H9 (cell line): ENCODE data around the gene ATP8B2. TPM values are rescaled to one million over a fixed set of nuclear protein-coding genes. Genes with fewer than 3 reads are reported as not detected.

Experiments used
- DNase-seq: peaks from one replicate; pipeline ENCODE4 v3.0.0-alpha.2; 2017
- H2AFZ ChIP-seq: one replicate; pipeline ENCODE4 v1.6.1; 2013; ENCODE audit warnings: mild to moderate bottlenecking, low read length, control low read depth, moderate library complexity
- H2AK5ac ChIP-seq: 2 replicates; pipeline ENCODE4 v1.6.1; 2013; ENCODE audit warnings: low read length, control low read depth, mixed read lengths; ENCODE audit not compliant: insufficient read length
- H2BK120ac ChIP-seq: one replicate; pipeline ENCODE4 v1.6.1; 2013; ENCODE audit warnings: low read depth, mild to moderate bottlenecking, low read length, control low read depth, inconsistent platforms; ENCODE audit not compliant: poor library complexity, severe bottlenecking
- H2BK12ac ChIP-seq: 2 replicates; pipeline ENCODE4 v1.6.1; 2013; ENCODE audit warnings: low read length, control low read depth, mixed read lengths, low read depth; ENCODE audit not compliant: insufficient read length
- H2BK15ac ChIP-seq: 2 replicates; pipeline ENCODE4 v1.6.1; 2013; ENCODE audit warnings: low read depth, low read length, control low read depth
- H2BK20ac ChIP-seq: one replicate; pipeline ENCODE4 v1.6.1; 2013; ENCODE audit warnings: low read depth, mild to moderate bottlenecking, low read length, control low read depth, inconsistent platforms; ENCODE audit not compliant: poor library complexity, severe bottlenecking
- H2BK5ac ChIP-seq: 2 replicates; pipeline ENCODE4 v1.6.1; 2013; ENCODE audit warnings: low read length, control low read depth, mixed read lengths; ENCODE audit not compliant: insufficient read length
- H3K14ac ChIP-seq: 2 replicates; pipeline ENCODE4 v1.6.1; 2013; ENCODE audit warnings: low read length, control low read depth; ENCODE audit not compliant: insufficient read depth
- H3K18ac ChIP-seq: 2 replicates; pipeline ENCODE4 v1.6.1; 2013; ENCODE audit warnings: low read depth, mild to moderate bottlenecking, mixed read lengths, low read length, control low read depth; ENCODE audit not compliant: insufficient read length
- H3K23ac ChIP-seq: 2 replicates; pipeline ENCODE4 v1.6.1; 2013; ENCODE audit warnings: low read length, control low read depth, mixed read lengths, low read depth; ENCODE audit not compliant: insufficient read length
- H3K23me2 ChIP-seq: 2 replicates; pipeline ENCODE4 v1.6.1; 2013; ENCODE audit warnings: low read depth, mild to moderate bottlenecking, mixed read lengths, low read length, control low read depth; ENCODE audit not compliant: insufficient read length, poor library complexity, severe bottlenecking
- H3K27ac ChIP-seq: 2 replicates; pipeline ENCODE4 v1.5.1; 2013; ENCODE audit warnings: low read length, control low read depth, mixed read lengths, low read depth; ENCODE audit not compliant: insufficient read length
- H3K27me3 ChIP-seq: 2 replicates; pipeline ENCODE4 v1.6.1; 2013; ENCODE audit warnings: low read length, control low read depth, inconsistent platforms; ENCODE audit not compliant: insufficient read depth
- H3K4ac ChIP-seq: 2 replicates; pipeline ENCODE4 v1.6.1; 2013; ENCODE audit warnings: low read depth, mild to moderate bottlenecking, control low read depth, inconsistent platforms, low read length, moderate library complexity
- H3K4me1 ChIP-seq: 2 replicates; pipeline ENCODE4 v1.6.1; 2013; ENCODE audit warnings: low read length, control low read depth, inconsistent platforms; ENCODE audit not compliant: insufficient read depth
- H3K4me2 ChIP-seq: 2 replicates; pipeline ENCODE4 v1.6.1; 2013; ENCODE audit warnings: low read length, control low read depth, mixed read lengths; ENCODE audit not compliant: insufficient read length, insufficient read depth
- H3K56ac ChIP-seq: 2 replicates; pipeline ENCODE4 v1.6.1; 2013; ENCODE audit warnings: low read depth, mild to moderate bottlenecking, mixed read lengths, low read length, control low read depth; ENCODE audit not compliant: insufficient read length
- H3K79me1 ChIP-seq: 2 replicates; pipeline ENCODE4 v1.6.1; 2013; ENCODE audit warnings: low read depth, mild to moderate bottlenecking, moderate library complexity, low read length, control low read depth, inconsistent platforms; ENCODE audit not compliant: insufficient read depth, poor library complexity, severe bottlenecking
- H3K79me2 ChIP-seq: 2 replicates; pipeline ENCODE4 v1.6.1; 2013; ENCODE audit warnings: low read length, control low read depth, inconsistent platforms; ENCODE audit not compliant: insufficient read depth
- H3K9ac ChIP-seq: 2 replicates; pipeline ENCODE4 v1.6.1; 2013; ENCODE audit warnings: low read length, control low read depth, mixed read lengths; ENCODE audit not compliant: insufficient read length; ENCODE audit errors: extremely low read depth
- H3K9me3 ChIP-seq: one replicate; pipeline ENCODE4 v1.6.1; 2013; ENCODE audit warnings: low read depth, low read length, inconsistent platforms; ENCODE audit not compliant: control insufficient read depth
- H3T11ph ChIP-seq: one replicate; pipeline ENCODE4 v1.6.1; 2013; ENCODE audit warnings: mild to moderate bottlenecking, low read length, control low read depth, inconsistent platforms
- H4K20me1 ChIP-seq: one replicate; pipeline ENCODE4 v1.6.1; 2013; ENCODE audit not compliant: control insufficient read depth, insufficient read length, insufficient read depth
- H4K5ac ChIP-seq: 2 replicates; pipeline ENCODE4 v1.6.1; 2013; ENCODE audit warnings: low read depth, mild to moderate bottlenecking, mixed read lengths, low read length, control low read depth; ENCODE audit not compliant: insufficient read length
- H4K8ac ChIP-seq: replicated peaks from 2 replicates; pipeline ENCODE4 v1.6.1; 2013; ENCODE audit warnings: low read length, control low read depth, mixed read lengths, low read depth; ENCODE audit not compliant: insufficient read length
- H4K91ac ChIP-seq: 2 replicates; pipeline ENCODE4 v1.6.1; 2013; ENCODE audit warnings: low read depth, mild to moderate bottlenecking, moderate library complexity, mixed read lengths, low read length, control low read depth; ENCODE audit not compliant: insufficient read length
- H3K27ac Mint-ChIP-seq, 3 experiments: 2 replicates in 2 of 3; 3 replicates in 1 of 3; pipeline ENCODE4 v1.8.0; 2020 to 2021; ENCODE audit warnings: mixed read lengths in 3 of 3, mild to moderate bottlenecking in 1 of 3, moderate library complexity in 1 of 3
- H3K27me3 Mint-ChIP-seq: 2 replicates; pipeline ENCODE4 v1.8.0; 2021; ENCODE audit warnings: low read depth, mild to moderate bottlenecking, moderate library complexity, mixed read lengths
- H3K36me3 Mint-ChIP-seq, 3 experiments: 2 replicates in 2 of 3; 3 replicates in 1 of 3; pipeline ENCODE4 v1.8.0; 2020 to 2021; ENCODE audit warnings: low read depth in 3 of 3, mixed read lengths in 3 of 3; ENCODE audit not compliant: insufficient read depth in 1 of 3
- H3K4me1 Mint-ChIP-seq, 2 experiments: 2 replicates each; pipeline ENCODE4 v1.8.0; 2020; ENCODE audit warnings: mixed read lengths in 2 of 2
- H3K4me3 Mint-ChIP-seq, 2 experiments: 2 replicates in 1 of 2; 3 replicates in 1 of 2; pipeline ENCODE4 v1.8.0; 2020 to 2021; ENCODE audit warnings: mild to moderate bottlenecking in 2 of 2, mixed read lengths in 2 of 2, moderate library complexity in 1 of 2
- H3K9me3 Mint-ChIP-seq, 2 experiments: 2 replicates in 1 of 2; 3 replicates in 1 of 2; pipeline ENCODE4 v1.8.0; 2020; ENCODE audit warnings: mild to moderate bottlenecking in 2 of 2, mixed read lengths in 2 of 2, moderate library complexity in 1 of 2
- WGBS: extraction: QIAGEN DNeasy Blood & Tissue Kit; methylation state at CpG from one replicate; pipeline ENCODE4 v1.1.7; 2013; ENCODE audit warnings: missing lambda C conversion rate, low lambda C conversion rate, mixed read lengths; ENCODE audit not compliant: insufficient read length; ENCODE audit errors: extremely low coverage; 5-methylcytosine and 5-hydroxymethylcytosine counted together
- total RNA-seq: library from RNA; stranded (reverse); gene quantifications from 2 replicates; pipeline ENCODE4 v1.2.1, GENCODE V29; 2021
- TF ChIP-seq, protein P1 (sequence below): fragments of 200-600 bp; sonication (generic); conservative IDR thresholded peaks from 3 replicates; pipeline ENCODE4 v1.8.0; 2021; ENCODE audit warnings: antibody characterized with exemption, mild to moderate bottlenecking

Gene ATP8B2
- total RNA-seq, 1 experiment from 2014 or later = 37.6 TPM

DNA sequence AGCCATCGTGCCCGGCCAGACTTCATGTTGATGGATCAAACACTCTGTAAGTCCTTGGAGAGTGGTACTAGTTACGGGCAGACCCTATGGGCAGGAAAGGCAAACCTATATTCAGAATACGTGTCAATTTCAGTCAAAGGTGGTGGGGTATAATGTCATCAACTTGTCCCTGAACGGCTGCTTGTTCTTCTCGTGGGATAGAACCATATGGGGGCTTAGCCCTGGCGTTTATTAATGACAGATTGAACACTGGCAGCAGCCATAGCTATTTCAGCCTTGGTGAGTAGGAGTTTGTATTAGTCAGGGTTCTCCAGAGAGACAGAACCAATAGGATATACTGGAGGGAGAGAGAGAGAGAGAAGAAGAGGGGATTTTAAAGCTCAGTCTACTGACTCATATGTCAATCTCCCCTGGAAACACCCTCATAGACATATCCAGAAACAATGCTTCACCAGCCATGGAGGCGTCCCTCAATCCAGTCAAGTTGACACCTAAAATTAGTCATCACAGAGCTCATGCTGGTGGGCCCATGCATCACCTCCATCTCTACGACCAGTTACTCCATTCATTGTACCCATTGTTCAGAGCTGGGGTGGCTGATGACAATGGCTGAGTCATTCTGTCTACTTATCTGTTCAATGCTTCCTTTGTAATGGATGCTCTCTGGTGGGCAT, 20.5 kb upstream of the ATP8B2 start:
- Mint-ChIP-seq H3K36me3 (peaks cover 0 to 3% (median 0%) of the 10 kb centered on the region in 3 experiments; a peak in 2 of 7 replicates), H3K27ac (no peak overlapping the region), H3K27me3 (peaks cover 9% of the 10 kb centered on the region), H3K9me3 (peaks cover 4 to 5% of the 10 kb centered on the region in 2 experiments; a peak in 4 of 5 replicates), H3K4me1 (no peaks in the 10 kb centered on the region), H3K4me3 (no peak overlapping the region; a peak in 1 of 5 replicates)
- WGBS = no CpG with 5 or more reads among the region's 9 CpGs
- Histone ChIP-seq H3K4me1 (no peaks in the 10 kb centered on the region), H3K27me3 (no peaks in the 10 kb centered on the region), H3K9me3 (no peaks in the 10 kb centered on the region), H3K23me2 (no peaks in the 10 kb centered on the region), H3T11ph (no peak overlapping the region), H3K23ac (no peak overlapping the region), H3K79me2 (no peaks in the 10 kb centered on the region), H3K4ac (no peak overlapping the region), H3K14ac (no peak overlapping the region), H4K8ac (no peak overlapping the region), H2BK5ac (no peak overlapping the region), H2AFZ (no peak overlapping the region), H3K56ac (no peak overlapping the region), H4K20me1 (no peaks in the 10 kb centered on the region), H3K27ac (no peak overlapping the region), H3K79me1 (no peaks in the 10 kb centered on the region), H2BK12ac (no peak overlapping the region), H3K9ac (no peak overlapping the region), H4K5ac (no peak overlapping the region), H2BK120ac (no peak overlapping the region), H3K4me2 (no peak overlapping the region), H2AK5ac (no peak overlapping the region), H4K91ac (no peak overlapping the region), H2BK20ac (no peak overlapping the region), H3K18ac (no peak overlapping the region), H2BK15ac (no peak overlapping the region)
- TF ChIP-seq, protein P1, sequence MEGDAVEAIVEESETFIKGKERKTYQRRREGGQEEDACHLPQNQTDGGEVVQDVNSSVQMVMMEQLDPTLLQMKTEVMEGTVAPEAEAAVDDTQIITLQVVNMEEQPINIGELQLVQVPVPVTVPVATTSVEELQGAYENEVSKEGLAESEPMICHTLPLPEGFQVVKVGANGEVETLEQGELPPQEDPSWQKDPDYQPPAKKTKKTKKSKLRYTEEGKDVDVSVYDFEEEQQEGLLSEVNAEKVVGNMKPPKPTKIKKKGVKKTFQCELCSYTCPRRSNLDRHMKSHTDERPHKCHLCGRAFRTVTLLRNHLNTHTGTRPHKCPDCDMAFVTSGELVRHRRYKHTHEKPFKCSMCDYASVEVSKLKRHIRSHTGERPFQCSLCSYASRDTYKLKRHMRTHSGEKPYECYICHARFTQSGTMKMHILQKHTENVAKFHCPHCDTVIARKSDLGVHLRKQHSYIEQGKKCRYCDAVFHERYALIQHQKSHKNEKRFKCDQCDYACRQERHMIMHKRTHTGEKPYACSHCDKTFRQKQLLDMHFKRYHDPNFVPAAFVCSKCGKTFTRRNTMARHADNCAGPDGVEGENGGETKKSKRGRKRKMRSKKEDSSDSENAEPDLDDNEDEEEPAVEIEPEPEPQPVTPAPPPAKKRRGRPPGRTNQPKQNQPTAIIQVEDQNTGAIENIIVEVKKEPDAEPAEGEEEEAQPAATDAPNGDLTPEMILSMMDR = no peak
- DNase-seq = no peak
